GM21717 (cell line): ENCODE results near the gene GRB10.

ENCODE experiments used
- ATAC-seq: cut with Tn5 transposase; IDR thresholded peaks from one replicate; pipeline ENCODE4 v1.9.1; 2021; ENCODE audit warnings: mild to moderate bottlenecking, moderate library complexity; ENCODE audit not compliant: unreplicated experiment

Gene GRB10

DNA sequence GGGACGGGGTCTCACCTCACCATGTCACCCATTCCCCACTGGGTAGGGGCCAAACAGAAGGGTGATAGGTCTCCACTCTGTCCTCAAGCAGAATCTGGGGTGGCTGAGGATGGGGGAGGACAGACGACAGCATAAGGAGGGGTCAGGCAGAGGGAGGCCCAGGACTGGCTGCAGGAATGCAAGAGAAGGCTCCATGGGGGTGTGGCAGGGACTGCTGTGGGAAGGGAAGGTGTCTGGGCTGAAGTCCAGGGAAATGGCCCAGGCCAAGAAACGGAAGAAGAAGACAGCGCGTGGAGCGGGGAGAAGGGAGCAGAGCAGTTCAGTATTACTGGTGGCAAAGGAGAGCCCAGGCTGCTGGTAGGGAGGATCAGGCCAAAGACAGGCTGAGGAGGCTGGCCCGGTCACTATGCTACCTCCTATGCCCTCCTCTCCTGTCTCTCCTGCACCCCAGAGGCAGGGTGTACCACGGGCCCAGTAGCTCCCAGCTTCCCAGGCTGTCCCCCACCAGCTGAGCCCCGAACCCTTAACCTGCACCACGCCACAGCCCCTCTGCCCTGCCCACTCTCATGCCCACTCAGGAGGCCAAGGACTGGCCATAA is 60.9 kb downstream of the GRB10 start:
- no peak for ATAC-seq

DNA sequence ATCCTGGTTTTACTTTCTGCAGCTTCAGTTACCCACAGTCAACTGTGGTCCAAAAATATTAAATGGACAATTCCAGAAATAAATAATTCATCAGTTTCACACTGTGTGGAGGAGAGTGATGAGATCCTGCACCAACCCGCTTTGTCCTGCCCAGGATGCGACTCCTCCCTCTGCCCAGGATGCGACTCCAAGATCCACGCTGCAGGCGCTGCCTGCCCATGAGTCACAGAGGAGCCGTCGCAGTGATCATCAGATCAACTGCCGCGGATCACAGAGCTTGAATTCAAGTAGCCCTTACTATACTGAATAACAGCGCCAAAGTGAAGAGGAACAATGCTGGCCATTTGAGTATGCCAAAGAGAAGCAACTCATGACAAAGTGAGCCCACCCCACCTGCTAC is 61.5 kb downstream of the GRB10 start:
- no peak for ATAC-seq

GRCh38 chr7:50720295-50720694 is 62.4 kb downstream of the GRB10 start:
- ATAC-seq, result no peak

DNA sequence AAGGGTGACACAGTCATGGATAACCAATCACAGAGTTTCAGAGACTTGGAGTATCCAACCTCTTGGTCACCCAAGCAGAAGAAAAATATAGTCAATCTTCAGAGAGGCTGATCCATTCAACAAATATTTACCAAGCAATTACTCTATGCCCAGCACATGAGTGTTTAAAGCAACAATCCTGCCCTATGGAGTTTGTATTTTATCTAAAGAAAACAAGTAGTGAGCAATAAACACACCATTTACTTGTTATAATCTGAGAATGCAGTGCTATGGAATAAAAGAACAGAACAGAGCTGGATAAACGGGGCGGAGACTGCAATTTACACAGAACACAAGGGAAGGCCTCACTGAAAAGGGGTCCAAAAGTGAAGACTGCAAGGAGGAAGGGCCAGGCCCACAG is 63.8 kb downstream of the GRB10 start:
- ATAC-seq, result no peak

DNA sequence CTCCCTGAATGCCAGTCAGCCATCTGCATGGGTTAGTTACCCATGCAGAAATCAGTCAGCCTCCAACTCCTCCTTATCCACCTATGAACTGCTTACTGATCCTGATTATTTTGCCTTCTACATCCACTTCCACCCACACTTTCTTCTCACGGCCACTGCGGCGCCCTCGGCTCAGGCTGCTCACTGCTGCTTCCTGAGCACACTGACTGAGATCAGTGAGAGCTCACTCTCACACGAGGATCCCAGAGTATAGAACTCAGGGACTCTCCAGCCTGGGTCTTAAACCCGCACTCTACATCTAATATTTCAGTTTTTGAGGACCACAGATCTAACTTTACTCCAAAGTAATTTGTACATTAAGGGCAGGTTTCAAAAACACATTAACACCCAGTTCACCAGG is 64.4 kb downstream of the GRB10 start:
- ATAC-seq, result no peak

- ATAC-seq, result no peak
These were observed 65.5 kb downstream of the GRB10 start for GRCh38 chr7:50717181-50717580.

GRCh38 chr7:50714857-50715256 is 67.8 kb downstream of the GRB10 start:
- ATAC-seq, result no peak

DNA sequence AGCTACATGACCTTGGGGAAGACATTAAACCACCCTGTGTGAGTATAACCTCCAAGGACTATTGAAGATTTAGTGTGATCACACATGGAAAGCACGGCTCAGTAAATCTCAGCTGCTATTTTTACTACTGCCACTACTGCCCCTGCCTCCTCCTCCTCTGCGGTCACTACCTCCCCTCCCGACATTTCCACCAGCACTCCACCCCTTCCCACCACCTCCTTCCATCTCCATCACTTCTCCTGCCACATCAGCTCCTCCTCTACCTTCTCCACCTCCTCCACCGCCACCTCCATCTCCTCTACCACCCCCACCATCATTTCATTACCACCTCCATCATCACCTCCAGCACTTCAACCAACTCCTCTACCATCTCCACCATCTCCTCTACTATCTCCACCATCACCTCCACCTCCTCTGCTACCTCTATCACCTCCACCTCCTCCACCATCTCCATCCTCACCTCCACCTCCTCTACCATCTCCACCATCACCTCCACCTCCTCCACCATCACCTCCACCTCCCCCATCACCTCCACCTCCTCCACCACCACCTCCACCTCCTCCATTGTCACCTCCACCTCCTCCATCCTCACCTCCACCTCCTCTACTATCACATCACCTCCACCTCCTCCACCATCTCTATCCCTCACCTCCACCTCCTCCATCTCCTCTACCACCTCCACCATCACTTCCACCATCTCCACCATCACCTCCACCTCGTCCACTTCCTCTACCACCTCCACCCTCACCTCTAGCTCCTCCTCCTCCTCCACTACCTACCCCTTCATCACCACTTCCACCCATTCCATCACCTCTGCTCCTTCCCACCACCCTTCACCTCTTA is 69.4 kb downstream of the GRB10 start:
- no peak for ATAC-seq

- no peak for ATAC-seq
These were observed 70.2 kb downstream of the GRB10 start for GRCh38 chr7:50712252-50713122.

DNA sequence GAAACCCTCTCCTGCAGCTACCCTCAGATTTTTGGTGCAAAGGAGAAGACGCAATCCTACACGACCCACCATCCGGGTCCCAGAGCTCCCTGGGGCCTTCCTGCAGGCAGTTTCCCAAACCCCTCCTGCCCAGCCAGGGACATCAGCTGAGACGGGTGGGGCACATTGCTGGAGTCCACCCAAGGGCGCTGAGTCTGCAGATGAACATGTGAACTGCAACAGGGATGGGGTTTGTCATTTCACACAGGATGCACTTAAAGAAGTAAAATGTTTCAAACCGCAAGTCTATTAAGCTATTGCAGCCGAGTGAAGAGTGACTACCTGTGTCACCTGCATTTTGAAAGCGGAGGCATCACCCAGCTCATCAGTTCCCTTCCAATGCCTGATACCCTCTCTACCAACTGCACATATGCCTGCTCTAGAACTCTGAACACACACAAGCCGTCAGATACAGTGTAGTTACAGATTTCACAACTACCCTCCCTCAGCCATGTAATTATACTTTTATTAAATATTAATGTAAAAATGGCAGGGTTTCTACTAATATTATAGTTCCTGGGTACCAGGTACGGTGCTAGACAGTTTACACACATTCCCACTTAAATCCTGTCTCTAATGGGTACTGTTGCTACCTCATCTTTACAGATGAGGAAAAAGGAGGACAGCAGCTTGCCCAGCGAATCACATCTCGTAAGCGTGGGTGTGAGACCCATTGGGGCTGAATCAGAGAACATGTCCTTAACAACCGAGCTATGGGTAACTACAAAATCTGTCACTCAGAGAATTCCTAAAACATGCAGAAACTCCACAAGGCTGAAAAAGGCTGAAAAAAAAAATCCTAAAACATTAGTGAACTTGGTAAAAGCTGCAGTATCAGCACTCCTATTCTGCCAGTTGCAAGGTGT is 71.2 kb downstream of the GRB10 start:
- ATAC-seq, result no peak

- ATAC-seq, result no peak
These were observed 72.1 kb downstream of the GRB10 start for GRCh38 chr7:50710441-50711154.

DNA sequence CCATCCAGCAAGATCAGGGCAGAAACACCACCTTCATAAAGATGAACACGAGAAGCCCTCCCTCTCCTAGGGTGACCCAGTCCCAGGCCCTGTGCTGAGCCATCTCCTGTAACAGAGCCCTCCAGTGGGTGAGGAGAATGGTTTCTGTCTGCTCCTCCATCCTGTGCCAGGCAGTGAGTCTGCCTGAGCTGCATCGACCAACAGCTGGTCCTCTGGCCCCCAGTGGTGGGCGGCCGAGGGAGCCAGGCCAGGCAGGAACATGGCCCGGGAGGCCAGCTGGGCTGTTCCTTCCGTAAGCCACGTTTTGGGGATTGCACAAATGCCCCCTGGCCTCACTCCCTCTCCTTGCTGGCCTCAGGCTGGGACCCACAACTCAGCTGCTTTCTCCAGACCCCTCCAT is 73.5 kb downstream of the GRB10 start:
- ATAC-seq, result no peak

DNA sequence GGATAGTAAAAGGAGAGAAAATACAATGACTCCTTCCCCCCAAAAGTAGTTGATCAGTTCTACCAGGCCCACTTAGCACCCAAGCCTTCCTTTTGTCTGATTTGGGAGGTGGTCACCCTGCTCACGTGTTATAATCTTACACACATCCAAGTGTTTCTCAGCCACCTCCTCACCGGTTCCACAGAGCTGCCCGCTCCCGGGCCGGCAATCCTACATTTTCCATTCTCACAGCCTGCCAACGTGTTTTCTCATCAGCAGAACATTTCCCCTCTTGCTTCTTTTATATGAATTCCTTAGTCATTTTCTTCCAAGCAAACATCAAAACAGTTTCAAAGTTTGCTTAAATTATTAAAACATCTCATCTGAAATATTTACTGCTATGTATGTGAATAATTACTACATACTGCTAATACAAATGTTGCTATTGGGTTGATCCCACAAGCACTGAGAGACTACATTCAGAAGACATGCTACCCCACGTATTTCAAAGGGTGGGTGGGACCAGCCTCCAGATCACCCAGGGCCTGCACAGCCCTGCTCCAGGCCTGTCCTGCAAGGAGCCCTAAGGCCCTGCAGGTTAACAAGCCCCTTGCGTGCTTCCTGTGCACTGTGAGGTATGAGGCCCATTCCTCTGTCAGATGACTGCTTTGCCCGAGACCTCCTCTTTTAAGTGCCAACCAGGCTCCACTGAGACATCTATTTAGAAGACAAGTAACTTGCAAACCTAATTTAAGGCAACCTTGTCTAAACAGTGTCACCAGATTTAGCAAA is 75.3 kb downstream of the GRB10 start:
- no peak for ATAC-seq

DNA sequence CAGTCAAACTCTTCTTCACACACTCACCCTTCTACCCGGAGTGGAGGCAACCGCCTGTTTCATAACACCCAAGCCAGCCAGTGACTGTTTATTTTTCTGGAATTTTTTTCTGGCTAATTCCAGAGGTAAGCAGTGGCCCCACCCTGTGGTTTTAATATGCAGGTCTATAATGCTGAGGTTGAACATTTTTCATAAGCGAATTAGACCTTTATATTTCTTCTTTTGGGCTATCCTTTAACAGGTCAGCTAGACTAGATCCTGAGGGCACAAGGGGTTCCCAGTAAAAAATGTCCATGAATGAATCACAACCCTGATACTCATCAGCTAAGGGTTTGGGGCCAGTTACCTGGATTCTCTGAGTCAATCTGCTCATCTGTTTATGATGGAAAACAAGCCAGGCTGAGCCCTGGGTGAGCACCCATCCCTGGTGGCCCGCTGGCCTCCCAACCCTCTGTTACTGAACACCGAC is 76.2 kb downstream of the GRB10 start:
- no peak for ATAC-seq

- ATAC-seq, result no peak
These were observed 77.9 kb downstream of the GRB10 start for GRCh38 chr7:50704844-50705243.

- ATAC-seq, result no peak
These were observed 79.0 kb downstream of the GRB10 start for GRCh38 chr7:50703654-50704053.

GRCh38 chr7:50699143-50699542 is 83.6 kb downstream of the GRB10 start:
- no peak for ATAC-seq

GRCh38 chr7:50697748-50698147 is 84.9 kb downstream of the GRB10 start:
- ATAC-seq, result no peak
